Ishikawa (cell line): ENCODE data around the gene CD2AP.

Source experiments
- CEBPB ChIP-seq: IDR thresholded peaks from 2 replicates; pipeline ENCODE4 v1.6.1; 2012
- CREB1 ChIP-seq: IDR thresholded peaks from 2 replicates; pipeline ENCODE4 v1.6.1; 2012; ENCODE audit warnings: low read depth
- EGR1 ChIP-seq: IDR thresholded peaks from 2 replicates; pipeline ENCODE4 v1.6.1; 2012
- EP300 ChIP-seq: IDR thresholded peaks from 2 replicates; pipeline ENCODE4 v1.6.1; 2012; ENCODE audit warnings: borderline replicate concordance
- FOXM1 ChIP-seq: IDR thresholded peaks from 2 replicates; pipeline ENCODE4 v1.6.1; 2012; ENCODE audit warnings: low read depth, borderline replicate concordance
- NFIC ChIP-seq: IDR thresholded peaks from 2 replicates; pipeline ENCODE4 v1.6.1; 2012
- RAD21 ChIP-seq: IDR thresholded peaks from 2 replicates; pipeline ENCODE4 v1.6.1; 2012; ENCODE audit warnings: low read depth
- TAF1 ChIP-seq: IDR thresholded peaks from 2 replicates; pipeline ENCODE4 v1.6.1; 2012; ENCODE audit warnings: low read depth, mild to moderate bottlenecking
- TCF12 ChIP-seq: IDR thresholded peaks from 2 replicates; pipeline ENCODE4 v1.6.1; 2012; ENCODE audit warnings: low read depth
- TEAD4 ChIP-seq: IDR thresholded peaks from 2 replicates; pipeline ENCODE4 v1.6.1; 2012
- YY1 ChIP-seq: IDR thresholded peaks from 2 replicates; pipeline ENCODE4 v1.6.1; 2012; ENCODE audit warnings: low read depth
- ZBTB7A ChIP-seq: IDR thresholded peaks from 2 replicates; pipeline ENCODE4 v1.6.1; 2012; ENCODE audit warnings: low read depth
- TF ChIP-seq, protein P1 (sequence below): IDR thresholded peaks from 2 replicates; pipeline ENCODE4 v1.6.1; 2012
- TF ChIP-seq, protein P2 (sequence below): IDR thresholded peaks from 2 replicates; pipeline ENCODE4 v1.6.1; 2012; ENCODE audit warnings: low read depth, mild to moderate bottlenecking
- TF ChIP-seq, protein P3 (sequence below): IDR thresholded peaks from 2 replicates; pipeline ENCODE4 v1.6.1; 2012

CD2AP gene

DNA sequence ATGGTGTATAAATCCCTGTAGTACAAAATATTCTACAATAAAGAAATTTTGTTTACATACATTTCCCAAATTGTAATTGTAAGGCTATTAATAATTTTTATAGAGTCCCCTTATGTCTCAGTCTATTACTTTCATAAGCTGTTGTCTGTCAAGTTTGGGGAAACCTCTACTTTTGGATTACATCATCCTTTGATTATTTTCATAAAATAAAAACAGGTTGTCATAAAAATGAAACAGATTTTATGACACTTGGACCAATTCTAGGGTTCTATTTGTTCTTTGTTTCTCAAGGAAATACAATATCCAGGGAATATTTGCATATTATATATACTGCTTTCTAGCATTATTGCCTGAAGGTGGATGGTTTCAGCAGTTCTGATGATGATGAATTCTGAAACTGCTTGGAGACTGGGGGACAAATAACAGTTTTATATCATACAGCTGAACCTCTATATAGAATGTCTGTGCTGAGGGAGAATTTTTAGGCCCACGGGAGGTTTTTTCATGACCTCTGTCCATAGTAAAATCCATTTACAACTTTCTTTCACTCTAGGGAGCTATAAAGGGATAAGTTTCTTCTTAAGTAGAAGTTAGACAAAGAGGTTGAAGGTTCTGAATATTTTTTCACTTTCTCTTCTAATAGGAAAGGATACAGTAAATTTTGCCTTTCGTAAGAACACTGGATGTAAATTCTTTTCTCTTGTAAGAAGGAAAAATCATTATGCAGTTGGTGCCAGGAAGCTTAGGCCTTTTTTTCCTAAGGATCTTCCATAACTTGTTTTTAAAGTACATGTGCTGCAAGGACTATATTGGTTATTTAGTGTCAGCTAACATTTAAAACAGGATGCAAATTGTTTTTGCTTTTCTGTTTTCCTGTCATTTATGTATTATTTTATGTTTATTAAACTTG lies 58.0 kb downstream of the CD2AP start:
- no peak for TF ChIP-seq TCF12
- TF ChIP-seq FOXM1: no peak
- TF ChIP-seq EGR1: no peak
- TF ChIP-seq, protein P1, sequence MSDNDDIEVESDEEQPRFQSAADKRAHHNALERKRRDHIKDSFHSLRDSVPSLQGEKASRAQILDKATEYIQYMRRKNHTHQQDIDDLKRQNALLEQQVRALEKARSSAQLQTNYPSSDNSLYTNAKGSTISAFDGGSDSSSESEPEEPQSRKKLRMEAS: no peak
- TF ChIP-seq, protein P2, sequence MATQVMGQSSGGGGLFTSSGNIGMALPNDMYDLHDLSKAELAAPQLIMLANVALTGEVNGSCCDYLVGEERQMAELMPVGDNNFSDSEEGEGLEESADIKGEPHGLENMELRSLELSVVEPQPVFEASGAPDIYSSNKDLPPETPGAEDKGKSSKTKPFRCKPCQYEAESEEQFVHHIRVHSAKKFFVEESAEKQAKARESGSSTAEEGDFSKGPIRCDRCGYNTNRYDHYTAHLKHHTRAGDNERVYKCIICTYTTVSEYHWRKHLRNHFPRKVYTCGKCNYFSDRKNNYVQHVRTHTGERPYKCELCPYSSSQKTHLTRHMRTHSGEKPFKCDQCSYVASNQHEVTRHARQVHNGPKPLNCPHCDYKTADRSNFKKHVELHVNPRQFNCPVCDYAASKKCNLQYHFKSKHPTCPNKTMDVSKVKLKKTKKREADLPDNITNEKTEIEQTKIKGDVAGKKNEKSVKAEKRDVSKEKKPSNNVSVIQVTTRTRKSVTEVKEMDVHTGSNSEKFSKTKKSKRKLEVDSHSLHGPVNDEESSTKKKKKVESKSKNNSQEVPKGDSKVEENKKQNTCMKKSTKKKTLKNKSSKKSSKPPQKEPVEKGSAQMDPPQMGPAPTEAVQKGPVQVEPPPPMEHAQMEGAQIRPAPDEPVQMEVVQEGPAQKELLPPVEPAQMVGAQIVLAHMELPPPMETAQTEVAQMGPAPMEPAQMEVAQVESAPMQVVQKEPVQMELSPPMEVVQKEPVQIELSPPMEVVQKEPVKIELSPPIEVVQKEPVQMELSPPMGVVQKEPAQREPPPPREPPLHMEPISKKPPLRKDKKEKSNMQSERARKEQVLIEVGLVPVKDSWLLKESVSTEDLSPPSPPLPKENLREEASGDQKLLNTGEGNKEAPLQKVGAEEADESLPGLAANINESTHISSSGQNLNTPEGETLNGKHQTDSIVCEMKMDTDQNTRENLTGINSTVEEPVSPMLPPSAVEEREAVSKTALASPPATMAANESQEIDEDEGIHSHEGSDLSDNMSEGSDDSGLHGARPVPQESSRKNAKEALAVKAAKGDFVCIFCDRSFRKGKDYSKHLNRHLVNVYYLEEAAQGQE: no peak
- TF ChIP-seq ZBTB7A: no peak
- TF ChIP-seq, protein P3, sequence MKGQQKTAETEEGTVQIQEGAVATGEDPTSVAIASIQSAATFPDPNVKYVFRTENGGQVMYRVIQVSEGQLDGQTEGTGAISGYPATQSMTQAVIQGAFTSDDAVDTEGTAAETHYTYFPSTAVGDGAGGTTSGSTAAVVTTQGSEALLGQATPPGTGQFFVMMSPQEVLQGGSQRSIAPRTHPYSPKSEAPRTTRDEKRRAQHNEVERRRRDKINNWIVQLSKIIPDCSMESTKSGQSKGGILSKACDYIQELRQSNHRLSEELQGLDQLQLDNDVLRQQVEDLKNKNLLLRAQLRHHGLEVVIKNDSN: no peak
- no peak for TF ChIP-seq TEAD4
- no peak for TF ChIP-seq CEBPB
- no peak for TF ChIP-seq NFIC
- no peak for TF ChIP-seq EP300
- TF ChIP-seq CREB1: no peak
- TF ChIP-seq TAF1: no peak
- TF ChIP-seq YY1: no peak
- TF ChIP-seq RAD21: no peak

DNA sequence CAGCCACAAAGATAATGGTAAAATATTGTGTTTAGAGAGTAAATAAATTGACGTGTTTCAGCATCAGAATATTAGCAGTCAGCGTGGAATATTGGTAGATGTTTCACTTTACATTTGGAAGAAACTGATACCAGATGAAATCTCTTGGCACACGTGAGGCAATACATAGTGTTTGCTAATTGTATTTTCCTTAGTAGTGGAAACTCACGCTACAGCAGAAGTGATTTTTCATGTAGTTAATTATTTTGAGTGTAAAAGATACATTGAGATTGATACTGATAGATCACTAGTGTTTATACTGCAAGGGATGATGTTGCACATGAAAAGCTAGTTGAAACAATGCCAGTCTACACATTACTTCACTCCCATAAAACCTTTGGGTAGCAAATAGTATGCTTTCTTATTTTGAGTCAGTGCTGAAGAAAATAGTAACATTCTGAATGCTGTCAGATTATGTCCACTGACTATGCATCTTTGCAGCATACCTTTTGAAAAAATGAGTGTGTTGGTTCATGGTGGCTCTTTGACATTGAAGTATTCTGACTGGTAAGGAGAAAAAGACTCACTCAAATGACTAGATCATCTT lies 59.3 kb downstream of the CD2AP start:
- no peak for TF ChIP-seq ZBTB7A
- TF ChIP-seq, protein P1: no peak
- no peak for TF ChIP-seq CEBPB
- TF ChIP-seq, protein P3: no peak
- no peak for TF ChIP-seq EGR1
- TF ChIP-seq TEAD4: no peak
- TF ChIP-seq FOXM1: no peak
- TF ChIP-seq NFIC: no peak
- no peak for TF ChIP-seq RAD21
- no peak for TF ChIP-seq CREB1
- TF ChIP-seq YY1: no peak
- no peak for TF ChIP-seq TCF12
- no peak for TF ChIP-seq EP300
- TF ChIP-seq, protein P2: no peak
- TF ChIP-seq TAF1: no peak

DNA sequence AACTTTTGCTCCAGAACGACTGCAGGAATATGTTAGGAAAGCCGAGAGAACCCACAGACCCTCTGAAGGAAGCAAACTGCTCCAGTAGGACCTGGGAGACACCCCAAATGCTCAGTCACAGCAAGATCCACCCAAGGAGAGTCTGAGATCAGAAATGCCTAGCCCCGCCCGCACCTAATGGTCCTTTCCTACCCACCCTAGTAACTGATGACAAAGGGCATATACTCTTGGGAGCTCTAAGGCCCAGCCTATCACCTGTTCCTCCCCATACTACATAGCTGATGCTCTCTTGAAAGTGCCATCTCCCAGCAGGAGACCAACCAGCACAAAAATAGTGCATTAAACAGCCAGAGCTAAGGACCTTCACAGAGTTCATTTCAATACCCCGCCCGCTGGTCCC lies 67.6 kb downstream of the CD2AP start:
- TF ChIP-seq, protein P1: no peak
- TF ChIP-seq RAD21: no peak
- no peak for TF ChIP-seq EP300
- no peak for TF ChIP-seq TEAD4
- TF ChIP-seq, protein P3: no peak
- no peak for TF ChIP-seq TCF12
- TF ChIP-seq ZBTB7A: no peak
- no peak for TF ChIP-seq CREB1
- no peak for TF ChIP-seq NFIC
- TF ChIP-seq EGR1: no peak
- no peak for TF ChIP-seq FOXM1
- no peak for TF ChIP-seq TAF1
- TF ChIP-seq, protein P2: no peak
- TF ChIP-seq CEBPB: no peak
